GM12873 (cell line): ENCODE measurements around the gene TMPRSS13.

Experiments
- TF ChIP-seq, protein P1 (sequence below): IDR thresholded peaks from 2 replicates; pipeline ENCODE4 v1.5.1; 2012; ENCODE audit warnings: low read depth, mild to moderate bottlenecking, moderate library complexity, low read length, control low read depth; ENCODE audit not compliant: insufficient read depth; ENCODE audit errors: missing control alignments

The TMPRSS13 gene

DNA sequence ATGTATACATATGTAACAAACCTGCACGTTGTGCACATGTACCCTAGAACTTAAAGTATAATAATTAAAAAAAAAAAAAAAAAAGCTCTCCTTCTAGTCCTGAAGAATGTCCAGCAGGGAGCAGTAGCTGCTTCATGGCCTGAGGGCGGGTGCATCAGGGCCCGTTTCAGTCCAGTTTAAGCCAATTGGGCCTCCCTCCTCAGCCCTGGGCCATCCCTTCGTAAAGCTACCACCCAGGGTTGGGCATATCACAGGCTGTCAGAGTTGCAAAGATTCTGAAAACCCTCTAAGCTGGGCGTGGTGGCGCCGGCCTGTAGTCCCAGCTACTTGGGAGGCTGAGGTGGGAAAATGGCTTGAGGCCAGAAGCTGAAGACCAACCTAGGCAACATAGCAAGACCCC, 5.4 kb downstream of the TMPRSS13 start:
- TF ChIP-seq, protein P1, sequence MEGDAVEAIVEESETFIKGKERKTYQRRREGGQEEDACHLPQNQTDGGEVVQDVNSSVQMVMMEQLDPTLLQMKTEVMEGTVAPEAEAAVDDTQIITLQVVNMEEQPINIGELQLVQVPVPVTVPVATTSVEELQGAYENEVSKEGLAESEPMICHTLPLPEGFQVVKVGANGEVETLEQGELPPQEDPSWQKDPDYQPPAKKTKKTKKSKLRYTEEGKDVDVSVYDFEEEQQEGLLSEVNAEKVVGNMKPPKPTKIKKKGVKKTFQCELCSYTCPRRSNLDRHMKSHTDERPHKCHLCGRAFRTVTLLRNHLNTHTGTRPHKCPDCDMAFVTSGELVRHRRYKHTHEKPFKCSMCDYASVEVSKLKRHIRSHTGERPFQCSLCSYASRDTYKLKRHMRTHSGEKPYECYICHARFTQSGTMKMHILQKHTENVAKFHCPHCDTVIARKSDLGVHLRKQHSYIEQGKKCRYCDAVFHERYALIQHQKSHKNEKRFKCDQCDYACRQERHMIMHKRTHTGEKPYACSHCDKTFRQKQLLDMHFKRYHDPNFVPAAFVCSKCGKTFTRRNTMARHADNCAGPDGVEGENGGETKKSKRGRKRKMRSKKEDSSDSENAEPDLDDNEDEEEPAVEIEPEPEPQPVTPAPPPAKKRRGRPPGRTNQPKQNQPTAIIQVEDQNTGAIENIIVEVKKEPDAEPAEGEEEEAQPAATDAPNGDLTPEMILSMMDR, result no peak

DNA sequence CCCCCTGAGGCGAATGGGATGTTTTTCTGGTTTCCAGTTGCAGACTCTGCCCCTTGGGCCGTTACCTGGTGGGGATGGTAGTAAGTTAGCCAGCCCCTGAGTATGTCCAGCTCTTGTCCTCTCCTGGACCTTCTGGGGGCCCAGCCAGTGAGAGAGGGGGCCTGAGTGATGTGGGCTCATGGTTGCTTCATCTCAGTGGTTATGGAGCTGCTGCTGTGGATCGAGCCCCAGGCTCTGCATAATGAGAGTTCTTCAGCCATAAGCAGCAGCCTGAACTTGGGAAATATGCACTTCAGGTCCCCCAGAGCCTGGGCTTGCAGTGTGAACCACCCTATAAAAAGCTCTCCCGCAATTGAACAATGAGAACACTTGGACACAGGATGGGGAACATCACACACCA, 5.9 kb downstream of the TMPRSS13 start:
- TF ChIP-seq, protein P1, result no peak

DNA sequence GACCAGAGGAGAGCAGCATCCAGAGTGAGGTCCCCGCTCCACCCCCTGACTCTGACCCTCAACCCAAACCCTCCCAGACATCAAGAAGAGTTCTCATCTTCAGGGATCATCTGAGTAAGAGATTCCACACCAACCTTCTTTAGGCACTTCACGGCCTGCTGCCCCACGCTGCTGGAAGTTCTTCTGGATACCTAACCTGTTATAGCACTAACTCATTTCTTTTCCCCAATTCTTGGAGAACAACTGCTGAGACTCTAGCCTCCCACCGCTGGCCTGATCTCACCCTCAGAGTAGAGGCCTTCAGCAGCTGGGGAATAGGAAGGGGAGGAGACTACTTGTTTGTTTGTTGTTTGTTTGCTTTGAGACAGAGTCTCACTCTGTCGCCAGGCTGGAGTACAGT, 7.3 kb downstream of the TMPRSS13 start:
- TF ChIP-seq, protein P1, result no peak

DNA sequence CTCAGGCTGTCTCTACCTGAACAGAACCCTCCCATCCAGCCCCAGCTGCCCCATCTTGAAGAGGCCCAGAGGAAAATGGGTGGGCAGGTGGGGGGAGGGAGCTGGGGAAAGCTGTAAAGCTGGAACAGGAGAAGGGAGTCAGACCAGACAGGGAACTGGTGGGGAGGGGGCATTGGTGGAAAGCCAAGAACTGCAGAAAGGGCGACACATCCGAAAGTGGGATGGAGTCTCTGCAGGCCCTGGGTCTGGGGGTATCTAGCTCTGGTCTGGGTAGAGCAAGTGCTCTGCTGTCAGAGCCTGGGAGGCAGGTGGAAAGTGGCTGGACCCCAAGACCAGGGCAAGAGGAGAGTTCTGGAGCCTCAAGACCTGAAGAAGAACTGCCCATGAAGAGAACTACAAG, 7.7 kb downstream of the TMPRSS13 start:
- TF ChIP-seq, protein P1, result no peak

DNA sequence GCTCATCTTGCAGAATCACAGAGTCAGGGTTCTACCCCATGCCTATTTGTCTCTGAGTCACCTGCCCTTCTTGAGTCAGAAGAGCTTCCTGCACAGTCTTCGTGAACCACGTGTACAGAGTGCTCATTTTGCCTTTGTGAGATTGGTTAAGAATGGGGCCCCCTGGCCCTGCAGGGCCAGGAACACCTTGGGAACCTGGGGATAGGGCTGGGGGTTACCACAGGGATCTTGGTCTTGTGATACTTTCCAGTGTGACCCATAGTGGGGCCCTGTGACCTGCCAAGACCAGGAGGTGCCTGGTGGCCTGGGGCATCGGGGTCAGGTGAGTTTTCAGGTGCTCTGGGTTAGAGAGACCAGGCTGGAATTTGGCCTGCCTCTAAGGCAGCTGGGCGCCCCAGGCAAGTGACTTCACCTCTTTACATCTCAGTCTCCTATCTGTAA, 9.4 kb downstream of the TMPRSS13 start:
- TF ChIP-seq, protein P1, result no peak

DNA sequence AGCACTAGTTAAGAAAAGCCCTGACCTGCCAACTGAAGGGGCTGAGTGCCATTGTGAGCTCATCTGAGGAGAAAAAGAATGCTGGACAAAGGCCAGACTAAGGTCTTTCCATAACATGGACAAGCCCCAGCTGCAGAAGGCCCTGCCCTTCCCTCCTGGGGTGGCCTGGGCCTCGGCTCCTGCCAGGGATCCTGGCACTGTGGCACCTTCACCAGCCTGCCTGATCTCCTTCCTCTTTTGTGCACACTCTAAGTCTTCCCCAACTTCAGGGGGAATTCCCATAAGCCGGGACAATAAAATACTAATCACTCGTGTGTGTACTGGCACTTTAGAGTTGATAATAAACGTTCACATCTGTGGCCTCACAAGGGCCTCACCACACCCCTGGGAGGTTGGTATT, 9.9 kb downstream of the TMPRSS13 start:
- TF ChIP-seq, protein P1, result no peak

DNA sequence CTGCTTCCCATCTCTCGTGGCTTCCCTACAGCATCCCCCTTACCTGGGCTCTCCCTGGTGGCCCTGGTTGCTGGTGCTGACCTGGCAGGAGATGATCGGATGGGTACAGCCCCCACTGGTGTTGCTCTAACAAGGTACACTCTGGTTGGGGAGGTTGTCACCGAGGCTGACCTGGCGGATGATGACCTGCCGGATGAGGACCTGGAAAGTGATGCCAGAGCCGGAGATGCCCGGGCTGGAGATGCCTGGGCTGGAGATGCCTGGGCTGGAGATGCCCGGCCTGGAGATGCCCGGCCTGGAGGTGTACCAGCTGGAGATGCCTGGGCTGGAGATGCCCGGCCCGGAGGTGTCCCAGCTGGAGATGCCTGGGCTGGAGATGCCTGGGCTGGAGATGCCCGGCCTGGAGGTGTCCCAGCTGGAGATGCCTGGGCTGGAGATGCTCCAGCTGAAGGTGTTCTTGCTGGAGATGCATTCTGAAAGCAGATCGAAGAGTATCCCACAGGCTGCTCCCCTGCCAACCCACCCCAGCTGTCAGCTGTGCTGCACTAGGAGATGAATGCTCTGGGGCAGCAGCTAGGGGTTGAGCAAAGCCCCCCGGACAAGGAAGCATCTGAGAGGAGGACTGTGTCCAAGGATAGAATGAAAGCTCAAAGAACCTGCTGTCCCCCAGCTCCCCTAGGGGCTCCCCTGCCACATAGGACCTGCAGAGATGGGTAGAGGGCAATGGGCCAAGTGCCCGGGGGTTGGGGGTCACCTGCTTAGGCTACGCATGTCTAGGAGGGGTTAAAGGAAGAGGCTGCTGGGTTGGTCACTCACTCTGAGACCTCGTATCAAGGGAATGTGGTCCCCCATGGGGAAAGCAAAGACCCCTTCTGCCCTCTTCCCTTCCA, 10.6 kb downstream of the TMPRSS13 start:
- TF ChIP-seq, protein P1, result no peak
